H7 (cell line): ENCODE measurements around the gene HDGF. TPM values are rescaled to one million over a fixed set of nuclear protein-coding genes. Genes with fewer than 3 reads are reported as not detected.

ENCODE experiments used
- DNase-seq: peaks from one replicate; pipeline ENCODE4 v3.0.0; 2012
- H3K27me3 ChIP-seq: 2 replicates; pipeline ENCODE4 v1.6.0; 2011; ENCODE audit warnings: mild to moderate bottlenecking, low read length; ENCODE audit not compliant: control insufficient read depth, insufficient read depth
- H3K36me3 ChIP-seq: replicated peaks from 2 replicates; pipeline ENCODE4 v1.5.1; 2011; ENCODE audit warnings: low read length; ENCODE audit not compliant: control insufficient read depth, insufficient read depth
- H3K4me3 ChIP-seq: 2 replicates; pipeline ENCODE4 v1.5.1; 2011; ENCODE audit warnings: low read depth, mild to moderate bottlenecking, control low read depth, low read length, moderate library complexity; ENCODE audit not compliant: insufficient read depth
- total RNA-seq: library from RNA; depleted of rRNA; stranded (reverse); fragments of >200 nt; shearing (Covaris generic); gene quantifications from 2 replicates; pipeline ENCODE4 v1.2.3, GENCODE V29; 2014; rRNA removed

Gene HDGF
- total RNA-seq, 1 experiment from 2014 or later: 515 TPM

DNA sequence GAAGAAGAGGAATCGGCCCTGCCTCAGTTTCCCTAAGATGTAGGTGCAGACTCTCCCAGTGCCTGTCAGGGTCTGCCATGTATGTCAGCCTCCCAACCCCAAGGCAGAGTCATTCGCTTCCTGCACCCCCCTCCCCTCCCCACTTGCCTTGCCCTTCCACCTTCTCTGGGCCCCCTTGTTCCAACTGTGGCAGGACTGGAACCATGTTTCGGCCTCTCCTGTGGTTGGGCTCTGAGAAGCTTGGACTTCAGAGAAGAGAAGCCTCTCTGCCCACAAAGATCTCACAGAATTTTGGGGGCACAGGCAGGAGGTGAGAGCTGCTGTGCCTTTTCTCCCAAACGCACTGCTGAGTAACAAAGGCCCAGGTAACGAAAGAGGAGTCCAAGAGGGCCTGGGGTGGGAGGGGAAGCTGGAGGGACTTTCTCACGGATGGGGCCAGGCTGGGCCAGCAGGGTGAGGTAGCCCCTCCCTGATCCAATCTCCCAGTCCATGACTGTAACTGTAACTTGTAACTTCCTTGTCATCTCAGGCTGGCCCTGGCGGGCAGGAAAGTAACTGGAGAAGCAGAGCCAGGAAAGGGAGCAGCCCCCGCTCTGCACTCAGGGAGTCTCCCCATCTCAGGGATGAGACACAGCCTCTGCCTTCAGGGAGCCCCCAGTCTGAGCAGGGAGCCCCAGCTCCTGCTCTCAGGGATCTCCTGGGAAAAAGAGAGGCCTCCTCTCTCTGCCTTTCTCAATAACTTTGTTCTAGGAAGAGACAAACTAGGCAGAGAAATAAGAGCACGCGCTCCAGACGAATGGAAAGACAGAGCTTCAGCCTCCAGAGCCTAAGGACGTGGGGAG is 57.4 kb downstream of the HDGF start:
- H3K36me3 ChIP-seq: peaks cover under 1% of the 10 kb centered on the region
- no peak overlapping the region for H3K4me3 ChIP-seq
- peak; percentile 73 for DNase-seq
- peaks cover 10% of the 10 kb centered on the region for H3K27me3 ChIP-seq

DNA sequence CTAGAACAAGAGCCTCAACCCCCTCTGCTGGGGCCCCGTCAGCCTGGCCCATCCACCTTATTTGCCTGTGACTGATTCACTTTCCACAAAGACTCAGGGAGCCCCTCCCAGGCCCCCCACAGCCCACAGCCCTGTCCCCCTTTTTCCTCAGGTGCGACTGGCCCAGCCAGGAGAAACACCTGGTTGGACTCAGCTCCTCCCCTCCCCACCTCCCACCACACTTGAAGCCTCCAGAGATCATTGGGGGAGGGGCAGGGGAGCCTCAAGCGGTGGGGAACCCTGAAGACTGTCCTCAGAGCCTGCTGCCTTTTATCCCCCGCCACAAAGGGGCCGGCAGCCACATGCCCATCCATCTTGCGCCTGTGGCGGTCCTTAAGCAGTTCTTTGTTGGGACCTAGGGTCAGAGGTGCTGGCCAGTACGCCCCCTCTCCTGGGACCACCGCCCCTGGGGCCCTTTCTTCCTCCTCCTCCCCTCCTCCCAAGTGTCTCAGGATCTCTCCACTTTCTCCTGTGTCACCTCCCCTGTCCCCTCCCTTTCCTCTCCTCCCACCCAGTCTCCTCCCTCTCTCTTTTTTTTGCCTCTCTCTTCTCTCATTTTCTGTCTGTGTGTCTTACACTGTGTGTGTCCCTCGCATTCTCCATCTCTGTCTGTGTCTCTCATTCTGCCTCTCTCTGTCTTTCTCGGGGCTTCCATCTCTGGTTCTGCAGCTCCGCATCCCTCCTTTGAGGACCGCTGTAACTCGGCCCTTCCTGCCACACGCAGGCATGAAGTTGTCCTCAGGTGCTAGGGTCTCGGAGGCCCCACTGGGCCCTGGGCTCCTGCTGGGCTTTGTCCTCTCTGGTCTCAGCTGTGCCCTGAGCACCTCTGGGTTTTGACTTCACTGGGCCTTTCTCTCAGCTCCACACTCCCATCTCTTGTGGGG is 58.3 kb downstream of the HDGF start:
- H3K36me3 ChIP-seq: no peaks in the 10 kb centered on the region
- DNase-seq: peak; percentile 97
- peak overlapping the region; percentile 15 for H3K4me3 ChIP-seq
- H3K27me3 ChIP-seq: peaks cover 10% of the 10 kb centered on the region

DNA sequence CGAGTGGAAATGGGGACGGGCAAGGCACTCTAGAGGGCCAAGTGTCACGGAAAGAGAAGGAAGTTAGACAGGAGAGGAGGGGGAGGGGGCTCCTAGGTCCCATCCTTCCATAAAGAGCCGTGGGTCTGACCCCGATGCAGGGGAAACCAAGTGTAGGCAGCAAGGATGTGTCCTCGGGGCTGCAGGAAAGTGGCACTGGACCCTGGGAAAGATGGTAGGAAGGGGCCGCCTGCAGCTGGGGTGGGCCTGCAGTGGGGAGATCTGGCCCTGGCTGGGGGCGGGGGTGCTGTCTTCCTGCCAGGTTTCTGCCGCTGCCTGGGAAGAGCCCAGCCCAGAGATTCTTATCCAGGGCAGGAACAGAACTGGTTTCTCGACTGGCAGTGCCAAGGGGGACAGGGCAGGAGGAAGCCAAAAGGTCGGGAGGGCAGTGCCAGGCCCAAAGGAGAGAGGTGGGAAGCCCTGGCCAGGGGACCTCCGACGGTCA is 59.0 kb downstream of the HDGF start:
- no peaks in the 10 kb centered on the region for H3K36me3 ChIP-seq
- DNase-seq: peak; percentile 66
- peak overlapping the region; percentile 12 for H3K4me3 ChIP-seq
- H3K27me3 ChIP-seq: peaks cover 10% of the 10 kb centered on the region

Other genes with a start within 250 kb of the HDGF start
- gene IQGAP3, start 179.1 kb downstream of the HDGF start, total RNA-seq: 35.6 and 36.8 TPM in 2 replicates
- 0.52 TPM in 1 of 2 replicates, not detected in the other for gene TTC24, start 172.0 kb downstream of the HDGF start, total RNA-seq
- gene NAXE, start 159.9 kb downstream of the HDGF start, total RNA-seq: 133 and 151 TPM in 2 replicates
- 40.6 and 45.0 TPM in 2 replicates for gene GPATCH4, start 150.2 kb downstream of the HDGF start, total RNA-seq
- 0.73 and 1.3 TPM in 2 replicates for gene HAPLN2, start 132.3 kb downstream of the HDGF start, total RNA-seq
- 1.7 and 4.1 TPM in 2 replicates for gene BCAN, start 109.6 kb downstream of the HDGF start, total RNA-seq
- gene NES, start 74.3 kb downstream of the HDGF start, total RNA-seq: 220 and 231 TPM in 2 replicates
- gene CRABP2, start 46.1 kb downstream of the HDGF start, total RNA-seq: 137 and 190 TPM in 2 replicates
- gene METTL25B, start 23.2 kb downstream of the HDGF start, total RNA-seq: 25.7 and 33.1 TPM in 2 replicates
- 55.2 and 56.4 TPM in 2 replicates for gene ISG20L2, start 22.9 kb downstream of the HDGF start, total RNA-seq
- gene MRPL24, start 10.6 kb downstream of the HDGF start, total RNA-seq: 92.1 and 105 TPM in 2 replicates
- 90.6 and 107 TPM in 2 replicates for gene PRCC, start 15.9 kb upstream of the HDGF start, total RNA-seq
- 4.3 and 8.4 TPM in 2 replicates for gene SH2D2A, start 65.2 kb upstream of the HDGF start, total RNA-seq
- gene INSRR, start 107.4 kb upstream of the HDGF start, total RNA-seq: not detected in 2 replicates
- 0.07 and 0.22 TPM in 2 replicates for gene NTRK1, start 109.2 kb upstream of the HDGF start, total RNA-seq
- 1.2 and 1.8 TPM in 2 replicates for gene PEAR1, start 142.0 kb upstream of the HDGF start, total RNA-seq
- gene LRRC71, start 169.0 kb upstream of the HDGF start, total RNA-seq: not detected in 2 replicates